Choroid plexus epithelial cell (primary cell): ENCODE data around the gene RELN.

Experiments used
- DNase-seq: peaks from one replicate; pipeline ENCODE4 v3.0.0-alpha.2; 2010; ENCODE audit warnings: low read depth
- H3K4me3 ChIP-seq: 2 replicates; pipeline ENCODE4 v1.5.1; 2011; ENCODE audit warnings: low read depth, mild to moderate bottlenecking, control low read depth, low read length, moderate library complexity
- TF ChIP-seq, protein P1 (sequence below): conservative IDR thresholded peaks from 2 replicates; pipeline ENCODE4 v1.5.1; 2011; ENCODE audit warnings: low read depth, mild to moderate bottlenecking, control low read depth, inconsistent platforms, low read length, moderate library complexity

RELN gene

DNA sequence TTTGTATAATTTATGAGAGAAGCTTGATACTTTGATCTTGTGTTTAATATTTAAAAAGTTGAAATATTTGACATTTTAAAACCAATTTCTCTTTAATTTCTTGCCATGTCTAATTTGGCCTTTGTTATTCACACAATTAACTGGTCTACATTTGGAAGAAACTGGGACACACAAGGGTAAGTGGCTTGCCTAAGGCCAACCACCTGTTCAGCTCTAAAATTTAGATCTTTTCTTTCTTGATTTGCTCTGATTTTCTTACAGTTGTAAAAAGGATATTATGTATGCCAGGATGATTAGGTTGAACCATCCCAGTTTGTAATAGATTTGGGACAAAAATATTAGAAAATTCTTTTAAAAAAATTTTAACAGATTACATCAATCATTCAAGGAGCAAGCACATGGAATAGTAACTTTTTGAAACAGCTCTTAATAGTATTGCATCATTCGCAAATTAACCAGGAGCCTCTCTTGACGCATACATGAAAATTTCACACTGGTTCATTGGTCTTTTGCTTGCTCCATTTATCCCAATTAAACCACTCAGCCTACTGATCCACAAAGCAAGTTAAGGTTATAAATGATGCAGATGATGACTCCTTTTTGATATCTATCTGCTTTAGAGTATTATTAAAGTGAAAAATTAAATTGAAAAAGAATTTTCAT is 321.0 kb downstream of the RELN start:
- DNase-seq = no peak
- H3K4me3 ChIP-seq = no peak overlapping the region
- TF ChIP-seq, protein P1, sequence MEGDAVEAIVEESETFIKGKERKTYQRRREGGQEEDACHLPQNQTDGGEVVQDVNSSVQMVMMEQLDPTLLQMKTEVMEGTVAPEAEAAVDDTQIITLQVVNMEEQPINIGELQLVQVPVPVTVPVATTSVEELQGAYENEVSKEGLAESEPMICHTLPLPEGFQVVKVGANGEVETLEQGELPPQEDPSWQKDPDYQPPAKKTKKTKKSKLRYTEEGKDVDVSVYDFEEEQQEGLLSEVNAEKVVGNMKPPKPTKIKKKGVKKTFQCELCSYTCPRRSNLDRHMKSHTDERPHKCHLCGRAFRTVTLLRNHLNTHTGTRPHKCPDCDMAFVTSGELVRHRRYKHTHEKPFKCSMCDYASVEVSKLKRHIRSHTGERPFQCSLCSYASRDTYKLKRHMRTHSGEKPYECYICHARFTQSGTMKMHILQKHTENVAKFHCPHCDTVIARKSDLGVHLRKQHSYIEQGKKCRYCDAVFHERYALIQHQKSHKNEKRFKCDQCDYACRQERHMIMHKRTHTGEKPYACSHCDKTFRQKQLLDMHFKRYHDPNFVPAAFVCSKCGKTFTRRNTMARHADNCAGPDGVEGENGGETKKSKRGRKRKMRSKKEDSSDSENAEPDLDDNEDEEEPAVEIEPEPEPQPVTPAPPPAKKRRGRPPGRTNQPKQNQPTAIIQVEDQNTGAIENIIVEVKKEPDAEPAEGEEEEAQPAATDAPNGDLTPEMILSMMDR = no peak

DNA sequence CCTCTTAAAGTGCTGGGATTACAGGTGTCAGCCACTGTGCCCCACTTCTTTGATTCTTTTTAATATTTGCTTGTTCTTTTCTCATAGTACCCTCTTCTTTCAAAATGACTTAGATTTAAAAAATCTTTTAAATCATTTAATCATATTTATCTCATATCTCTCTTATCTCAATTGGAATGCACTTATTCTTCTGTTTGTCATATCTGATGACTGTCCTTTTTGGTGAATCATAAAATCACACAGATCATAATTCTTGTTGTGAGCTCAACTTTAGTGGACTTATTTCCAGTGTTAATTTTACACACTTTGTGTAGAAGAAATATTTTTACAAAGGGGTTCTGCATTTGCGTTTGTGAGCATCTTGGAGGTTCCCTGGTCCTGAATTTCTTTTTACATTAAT is 323.1 kb downstream of the RELN start:
- no peak for DNase-seq
- no peak overlapping the region for H3K4me3 ChIP-seq
- TF ChIP-seq, protein P1 = no peak

DNA sequence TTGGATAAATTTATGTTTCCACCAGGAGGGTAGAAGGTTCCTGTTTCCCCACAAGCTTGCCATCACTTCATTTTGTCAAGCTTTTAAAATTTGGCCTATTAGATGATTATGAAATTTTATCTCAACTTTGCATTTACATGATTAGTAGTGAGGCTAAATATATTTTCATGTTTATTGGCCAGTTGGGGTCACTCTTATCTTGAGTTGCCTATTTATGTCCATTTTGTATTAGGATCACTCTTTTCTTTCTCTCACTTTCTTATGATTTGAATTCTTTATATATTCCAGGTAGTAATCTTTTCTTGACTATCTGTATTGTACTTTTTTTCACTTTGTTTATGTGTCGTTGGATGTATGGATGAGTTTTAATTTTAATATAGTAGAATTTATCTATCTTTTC is 324.9 kb downstream of the RELN start:
- TF ChIP-seq, protein P1 = no peak
- no peak for DNase-seq
- H3K4me3 ChIP-seq = no peak overlapping the region

DNA sequence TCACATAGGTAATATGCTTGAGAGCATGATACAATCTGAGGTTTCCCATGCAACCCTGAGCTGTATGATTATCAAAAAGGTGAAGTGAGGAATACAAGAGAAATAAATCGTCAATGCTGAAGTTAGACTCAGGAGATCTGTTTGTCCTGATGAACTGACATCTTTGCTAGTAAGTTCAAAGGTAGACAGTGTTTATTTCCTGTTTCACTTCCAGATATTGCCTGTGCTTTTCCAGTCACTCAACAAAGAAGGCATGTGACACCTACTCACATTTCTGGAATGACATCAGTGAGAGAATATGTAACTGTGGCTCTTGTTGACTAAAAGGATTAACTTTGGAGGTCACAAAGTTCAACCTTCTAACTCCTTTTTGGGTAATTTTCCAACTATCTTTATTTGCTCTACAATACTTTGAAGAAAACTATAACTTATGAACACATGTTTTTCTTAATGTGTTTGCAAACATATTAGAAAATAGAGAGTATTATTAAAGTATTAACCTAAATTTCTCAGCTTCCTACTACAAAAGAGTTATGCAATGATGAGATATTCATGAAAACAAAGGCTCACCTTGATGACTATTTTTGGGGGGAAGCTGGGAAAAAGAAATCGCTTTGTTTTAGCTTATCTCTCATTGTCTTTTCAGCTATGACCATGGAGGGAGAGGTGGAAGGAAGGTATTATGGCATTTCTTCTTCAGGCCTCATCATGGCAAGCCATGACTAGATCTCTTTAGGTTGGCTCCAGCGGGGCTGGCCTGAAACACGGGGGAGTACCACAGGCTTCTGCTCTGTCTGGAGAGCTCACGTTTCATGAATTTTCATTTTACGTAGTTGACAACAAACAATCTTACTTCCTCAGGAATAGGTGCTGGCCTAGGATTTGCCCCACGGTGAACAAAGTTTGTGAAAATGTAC is 328.7 kb downstream of the RELN start:
- DNase-seq = peak; percentile 85
- no peak overlapping the region for H3K4me3 ChIP-seq
- TF ChIP-seq, protein P1 = no peak

DNA sequence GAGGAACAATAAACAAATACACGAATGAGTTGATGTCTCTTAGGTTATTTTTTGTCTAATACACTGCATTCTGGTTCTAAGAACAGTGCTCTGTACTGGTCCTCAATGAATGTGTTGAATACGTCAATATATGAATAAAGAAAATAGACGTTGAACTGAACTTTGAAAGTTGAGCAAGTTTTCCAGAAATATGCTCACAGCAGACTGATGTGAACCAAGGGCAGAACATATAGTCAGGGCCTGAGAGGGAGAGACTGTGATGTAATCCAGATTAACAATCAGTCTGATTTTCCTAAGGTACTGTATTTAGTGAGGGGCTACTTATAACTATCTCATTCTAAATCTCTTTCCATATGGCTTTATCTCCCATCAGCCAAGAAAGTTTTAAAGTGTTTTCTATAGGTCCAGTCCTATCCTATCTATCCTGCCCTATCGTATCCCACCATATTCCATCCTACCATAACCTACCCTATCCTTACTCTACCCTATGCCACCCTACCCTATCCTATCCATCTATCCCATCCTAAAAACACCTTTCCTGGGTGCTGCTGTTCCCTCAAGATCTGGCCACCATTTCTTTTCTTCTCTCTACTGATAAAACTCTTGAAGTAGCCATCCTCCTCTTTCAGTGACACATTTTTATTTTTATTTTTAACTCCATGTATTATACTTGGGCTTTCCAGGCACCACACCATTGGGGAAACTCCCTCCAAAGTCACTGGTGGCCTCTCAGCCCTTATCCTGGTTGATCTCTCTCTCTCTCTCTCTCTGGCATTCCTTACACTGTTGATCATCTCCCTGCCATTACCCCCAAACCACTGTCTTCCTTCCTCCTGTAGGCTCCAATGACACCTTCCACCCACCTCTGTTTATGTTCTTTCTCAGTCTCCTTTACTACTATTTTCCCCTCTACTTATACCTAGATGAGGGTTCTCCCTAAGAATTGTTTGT is 331.1 kb downstream of the RELN start:
- H3K4me3 ChIP-seq = no peak overlapping the region
- DNase-seq = no peak
- TF ChIP-seq, protein P1 = no peak

DNA sequence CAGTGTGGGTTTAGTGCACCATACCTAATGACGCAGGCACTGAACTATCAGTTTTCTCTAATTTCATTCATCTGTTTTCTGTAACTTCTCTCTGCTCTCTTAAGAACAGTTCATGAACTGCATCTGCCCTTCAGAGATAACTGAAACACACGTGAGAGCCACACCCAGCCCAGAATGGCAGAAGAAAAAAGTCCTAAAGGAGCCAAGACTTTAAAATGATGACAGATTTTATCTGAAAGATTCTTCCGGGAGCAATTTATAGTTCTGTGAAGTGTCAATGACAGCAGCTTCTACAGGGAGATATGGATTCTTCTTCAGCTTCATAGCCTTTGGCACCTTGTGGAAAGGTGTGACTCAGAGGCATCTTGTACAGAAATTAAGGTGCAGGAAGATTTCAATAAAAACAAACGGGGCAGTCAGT is 332.0 kb downstream of the RELN start:
- H3K4me3 ChIP-seq = no peak overlapping the region
- TF ChIP-seq, protein P1 = no peak
- DNase-seq = no peak
